ENCODE results near the gene MRTFA.
A peak's percentile ranks its signal among the peaks of the same experiment; 100 is the strongest.

Gene MRTFA

DNA sequence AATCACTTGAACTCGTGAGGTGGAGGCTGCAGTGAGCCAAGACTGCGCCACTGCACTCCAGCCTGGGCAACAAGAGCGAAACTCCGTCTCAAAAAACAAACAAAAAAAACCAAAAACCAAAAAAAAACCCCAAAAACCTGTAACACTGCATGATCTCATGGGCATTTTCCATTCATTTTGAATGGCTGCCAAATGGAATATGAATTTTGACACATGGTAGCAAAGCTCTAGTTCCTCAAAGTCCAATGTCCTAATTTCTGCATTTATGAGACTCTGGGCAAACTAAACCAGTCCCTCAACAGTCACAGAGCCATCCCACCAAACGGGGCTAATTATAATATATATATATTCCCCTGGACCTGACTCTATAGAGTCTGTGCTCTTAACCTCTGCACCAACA is 204.4 kb downstream of the MRTFA start:
- Histone ChIP-seq H3K4me3 (no peak overlapping the region), H3K9ac (no peak overlapping the region), H3K4me2 (peak overlapping the region; percentile 96), H3K27ac (no peak overlapping the region; the same call in 1 of the 2 replicates), H3K9me3 (no peaks in the 10 kb centered on the region), H4K20me1 (no peaks in the 10 kb centered on the region), H3K4me1 (peaks cover 73% of the 10 kb centered on the region), H3K36me3 (peaks cover 69% of the 10 kb centered on the region), H3K27me3 (no peaks in the 10 kb centered on the region)
- no peak for TF ChIP-seq Cebpa-rat (IDR thresholded peaks at IDR 0.05)

- H3K27ac ChIP-seq = 0 out of 2 replicates have a peak overlapping the region, but pooled peaks have one; percentile 20
- H4K20me1 ChIP-seq = no peaks in the 10 kb centered on the region
- H3K9ac ChIP-seq = no peak overlapping the region
- no peak for TF ChIP-seq Cebpa-rat (IDR thresholded peaks at IDR 0.05)
- H3K4me2 ChIP-seq = peak overlapping the region; percentile 10; the same call in 1 of the 2 replicates
- H3K9me3 ChIP-seq = no peaks in the 10 kb centered on the region
- peaks cover 81% of the 10 kb centered on the region for H3K36me3 ChIP-seq
- H3K4me1 ChIP-seq = peaks cover 61% of the 10 kb centered on the region
- no peak overlapping the region for H3K4me3 ChIP-seq
- no peaks in the 10 kb centered on the region for H3K27me3 ChIP-seq
Measured at GRCh38 chr22:40430991-40431390, 205.5 kb downstream of the MRTFA start.

- Histone ChIP-seq H3K4me3 (no peak overlapping the region), H3K36me3 (peaks cover 96% of the 10 kb centered on the region), H3K4me2 (no peak overlapping the region), H3K27me3 (no peaks in the 10 kb centered on the region), H4K20me1 (no peaks in the 10 kb centered on the region), H3K9ac (no peak overlapping the region), H3K4me1 (peaks cover 46% of the 10 kb centered on the region), H3K27ac (peak overlapping the region; percentile 18; the same call in 1 of the 2 replicates), H3K9me3 (no peaks in the 10 kb centered on the region)
- TF ChIP-seq Cebpa-rat (IDR thresholded peaks at IDR 0.05) = no peak
Measured at GRCh38 chr22:40429481-40429880, 207.0 kb downstream of the MRTFA start.

DNA sequence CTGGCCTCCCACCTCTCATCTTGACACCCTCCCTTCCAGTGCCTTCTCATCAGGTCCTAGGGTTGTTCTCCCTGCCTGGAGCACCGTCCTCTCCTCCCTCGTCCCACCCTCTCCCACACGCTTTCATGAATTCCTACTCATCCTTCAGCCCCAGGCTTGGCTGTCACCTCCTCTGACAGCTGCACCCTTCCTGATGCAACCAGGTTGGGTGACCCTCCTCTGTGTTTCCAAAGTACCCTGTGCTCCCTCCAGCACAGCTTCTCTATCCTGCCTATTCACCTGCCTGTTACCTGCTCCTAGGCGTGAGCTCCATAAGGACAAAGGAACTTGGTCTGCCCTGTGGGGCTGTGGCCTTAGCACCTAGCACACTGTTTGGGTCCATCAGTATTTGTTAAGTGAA is 207.7 kb downstream of the MRTFA start:
- Histone ChIP-seq H3K36me3 (peaks cover 97% of the 10 kb centered on the region), H3K9ac (no peak overlapping the region), H3K4me3 (no peak overlapping the region), H3K9me3 (no peaks in the 10 kb centered on the region), H3K4me1 (peaks cover 39% of the 10 kb centered on the region), H3K27me3 (no peaks in the 10 kb centered on the region), H3K27ac (no peak overlapping the region), H4K20me1 (no peaks in the 10 kb centered on the region), H3K4me2 (no peak overlapping the region)
- no peak for TF ChIP-seq Cebpa-rat (IDR thresholded peaks at IDR 0.05)

- Histone ChIP-seq H3K27ac (0 out of 2 replicates have a peak overlapping the region, but pooled peaks have one; percentile 38), H3K9ac (no peak overlapping the region), H3K9me3 (no peaks in the 10 kb centered on the region), H3K4me3 (no peak overlapping the region), H3K4me1 (peaks cover 35% of the 10 kb centered on the region), H4K20me1 (0 out of 2 replicates have a peak, but pooled peaks cover 10% of the 10 kb centered on the region), H3K27me3 (no peaks in the 10 kb centered on the region), H3K4me2 (no peak overlapping the region), H3K36me3 (peaks cover 100% of the 10 kb centered on the region)
- TF ChIP-seq Cebpa-rat (IDR thresholded peaks at IDR 0.05) = no peak
Measured at GRCh38 chr22:40426594-40427333, 209.8 kb downstream of the MRTFA start.

DNA sequence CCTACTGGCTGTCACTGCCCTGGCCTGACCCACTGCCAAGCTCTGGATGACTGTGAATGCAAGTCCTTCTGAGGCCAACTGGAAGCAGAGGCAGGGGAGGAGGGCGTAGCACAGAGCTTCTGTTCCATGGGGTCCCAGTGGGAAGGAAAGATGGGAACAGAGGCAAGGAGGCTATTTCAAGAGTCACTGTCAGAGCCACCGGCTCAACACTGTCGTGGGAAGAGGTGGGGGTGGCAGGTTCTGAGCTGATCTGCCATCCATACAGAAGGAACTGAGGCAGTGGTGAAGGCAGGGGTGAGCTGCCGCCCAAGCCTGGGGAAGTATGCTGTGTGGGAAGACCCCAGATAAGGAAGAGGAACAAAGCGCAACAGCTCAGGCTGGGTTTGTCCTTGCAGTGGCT is 211.4 kb downstream of the MRTFA start:
- Histone ChIP-seq H3K9ac (no peak overlapping the region), H3K9me3 (no peaks in the 10 kb centered on the region), H3K36me3 (peaks cover 100% of the 10 kb centered on the region), H3K27me3 (no peaks in the 10 kb centered on the region), H3K27ac (peak overlapping the region; percentile 38; the same call in 1 of the 2 replicates), H3K4me1 (peaks cover 25% of the 10 kb centered on the region), H3K4me3 (no peak overlapping the region), H3K4me2 (no peak overlapping the region), H4K20me1 (0 out of 2 replicates have a peak, but pooled peaks cover 10% of the 10 kb centered on the region)
- TF ChIP-seq Cebpa-rat (IDR thresholded peaks at IDR 0.05) = no peak

DNA sequence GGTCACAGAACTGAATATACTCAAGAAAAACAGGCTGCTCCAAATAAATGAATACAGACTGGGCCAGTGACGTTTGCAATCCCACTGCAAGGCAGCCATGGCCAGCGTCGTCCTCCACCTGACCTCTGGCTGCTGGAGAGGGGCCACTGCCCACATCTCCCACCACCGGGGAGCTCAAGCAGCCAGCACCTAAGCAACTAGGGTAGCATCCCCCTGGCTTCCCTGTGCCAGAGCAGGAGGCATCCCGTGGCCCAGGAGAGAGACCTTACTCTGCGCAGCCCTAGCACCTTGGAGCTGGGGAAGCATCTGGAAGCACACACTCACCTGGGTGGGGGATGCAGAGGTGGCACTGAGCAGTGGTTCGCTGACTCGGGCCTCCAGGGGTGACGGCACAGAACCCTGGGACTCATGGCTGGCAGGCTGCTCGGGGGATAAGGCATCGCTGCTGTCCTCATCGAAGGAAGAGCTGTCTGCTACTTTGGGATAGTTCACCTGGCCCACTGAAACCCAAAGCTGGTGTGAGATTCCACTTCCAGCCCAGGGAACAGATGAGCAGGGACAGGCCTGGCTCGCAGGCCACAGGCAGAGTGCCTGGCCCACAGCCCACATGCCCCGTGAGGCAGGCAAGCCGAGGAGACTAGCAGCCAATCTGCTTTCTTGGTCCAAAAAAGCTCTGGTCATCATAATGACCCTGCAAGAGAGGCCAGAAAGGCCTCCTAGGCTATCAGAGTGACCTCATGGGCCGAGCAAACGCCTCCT is 212.5 kb downstream of the MRTFA start:
- Histone ChIP-seq H3K27me3 (no peaks in the 10 kb centered on the region), H3K36me3 (peaks cover 100% of the 10 kb centered on the region), H3K4me2 (no peak overlapping the region), H3K9ac (no peak overlapping the region), H3K9me3 (no peaks in the 10 kb centered on the region), H3K4me3 (no peak overlapping the region), H3K27ac (0 out of 2 replicates have a peak overlapping the region, but pooled peaks have one; percentile 38), H4K20me1 (peaks cover 14% of the 10 kb centered on the region; the same call in 1 of the 2 replicates), H3K4me1 (peaks cover 31% of the 10 kb centered on the region)
- no peak for TF ChIP-seq Cebpa-rat (IDR thresholded peaks at IDR 0.05)

GRCh38 chr22:40423310-40423688 is 213.2 kb downstream of the MRTFA start:
- no peak for TF ChIP-seq Cebpa-rat (IDR thresholded peaks at IDR 0.05)
- peaks cover 15% of the 10 kb centered on the region; the same call in 1 of the 2 replicates for H4K20me1 ChIP-seq
- H3K4me2 ChIP-seq = no peak overlapping the region; the same call in 1 of the 2 replicates

GRCh38 chr22:40422558-40423309 is 213.8 kb downstream of the MRTFA start:
- peaks cover 97% of the 10 kb centered on the region for H3K36me3 ChIP-seq

More at GRCh38 chr22:40423310-40423688, 213.2 kb downstream of the MRTFA start:
- H3K9me3 ChIP-seq = no peaks in the 10 kb centered on the region
- peaks cover 37% of the 10 kb centered on the region for H3K4me1 ChIP-seq
- H3K27me3 ChIP-seq = no peaks in the 10 kb centered on the region
- H3K9ac ChIP-seq = no peak overlapping the region
- 0 out of 2 replicates have a peak overlapping the region, but pooled peaks have one; percentile 13 for H3K27ac ChIP-seq
- H3K36me3 ChIP-seq = peaks cover 97% of the 10 kb centered on the region
- no peak overlapping the region for H3K4me3 ChIP-seq

More at GRCh38 chr22:40422558-40423309, 213.8 kb downstream of the MRTFA start:
- H3K27ac ChIP-seq = peak overlapping the region; percentile 51
- H3K4me3 ChIP-seq = no peak overlapping the region
- H3K4me1 ChIP-seq = peaks cover 43% of the 10 kb centered on the region
- H3K27me3 ChIP-seq = no peaks in the 10 kb centered on the region
- H3K9me3 ChIP-seq = no peaks in the 10 kb centered on the region
- H3K4me2 ChIP-seq = peak overlapping the region; percentile 40; the same call in 1 of the 2 replicates
- peak overlapping the region; percentile 15; the same call in 1 of the 2 replicates for H3K9ac ChIP-seq
- no peak for TF ChIP-seq Cebpa-rat (IDR thresholded peaks at IDR 0.05)
- H4K20me1 ChIP-seq = peaks cover 15% of the 10 kb centered on the region; the same call in 1 of the 2 replicates
